AG10803 (cell line): ENCODE results near the gene SMG7.

Experiments used
- DNase-seq: peaks from one replicate; pipeline ENCODE4 v3.0.0; 2010; ENCODE audit warnings: low read depth
- H3K4me3 ChIP-seq: 2 replicates; pipeline ENCODE4 v1.5.1; 2011; ENCODE audit warnings: mild to moderate bottlenecking, low read length, control low read depth
- CTCF ChIP-seq: conservative IDR thresholded peaks from 2 replicates; pipeline ENCODE4 v1.5.1; 2011; ENCODE audit warnings: mild to moderate bottlenecking, low read length, control low read depth, inconsistent platforms

SMG7 gene

GRCh38 chr1:183569141-183569540 is 96.8 kb downstream of the SMG7 start:
- no peak for TF ChIP-seq CTCF
- no peak overlapping the region for H3K4me3 ChIP-seq
- DNase-seq = peak; percentile 21

GRCh38 chr1:183569801-183570200 is 97.5 kb downstream of the SMG7 start:
- DNase-seq = no peak
- TF ChIP-seq CTCF = no peak
- no peak overlapping the region for H3K4me3 ChIP-seq

- DNase-seq = no peak
- no peak for TF ChIP-seq CTCF
- H3K4me3 ChIP-seq = no peak overlapping the region
These were observed 98.2 kb downstream of the SMG7 start for GRCh38 chr1:183570451-183570850.

GRCh38 chr1:183571678-183572268 is 99.5 kb downstream of the SMG7 start:
- no peak overlapping the region for H3K4me3 ChIP-seq
- peak; percentile 20 for DNase-seq
- TF ChIP-seq CTCF = no peak

GRCh38 chr1:183572721-183573120 is 100.4 kb downstream of the SMG7 start:
- TF ChIP-seq CTCF = no peak
- no peak overlapping the region for H3K4me3 ChIP-seq
- no peak for DNase-seq

- DNase-seq = no peak
- TF ChIP-seq CTCF = no peak
- H3K4me3 ChIP-seq = no peak overlapping the region
These were observed 103.3 kb downstream of the SMG7 start for GRCh38 chr1:183575606-183576005.

GRCh38 chr1:183576537-183576936 is 104.2 kb downstream of the SMG7 start:
- no peak overlapping the region for H3K4me3 ChIP-seq
- TF ChIP-seq CTCF = no peak
- DNase-seq = no peak
